Transverse colon (tissue), 3 donors: ENCODE results near the gene RABGGTA.

ENCODE experiments used
- CTCF ChIP-seq, 5 experiments: fragments of 200-600 bp in 3 of 5; fragments of 450-650 bp in 2 of 5; sonication (generic) in 3 of 5; IDR thresholded peaks; 1 replicate in 2 of 5; 2 replicates in 3 of 5; pipeline ENCODE4 v1.5.1; 2016 to 2017; ENCODE audit warnings: antibody characterized with exemption in 5 of 5, inconsistent platforms in 3 of 5, mild to moderate bottlenecking in 2 of 5, moderate library complexity in 1 of 5
- POLR2A ChIP-seq: fragments of 450-650 bp; IDR thresholded peaks from one replicate; pipeline ENCODE4 v1.6.1; 2016; ENCODE audit warnings: antibody characterized with exemption, mild to moderate bottlenecking, moderate library complexity

GRCh38 chr14:24310646-24311604, 39.5 kb upstream of the RABGGTA start, which contains the start of gene LTB4R:
- TF ChIP-seq POLR2A, result peak; percentile 30
- peak; percentile 39 to 76 (median 43) for TF ChIP-seq CTCF (IDR thresholded peaks at IDR 0.05)
